K562 (cell line): Measurements from ENCODE around the gene RAMP2. TPM values are rescaled to one million over a fixed set of nuclear protein-coding genes. Genes with fewer than 3 reads are reported as not detected.

Source experiments
- CREM ChIP-seq: IDR thresholded peaks from 2 replicates; pipeline ENCODE4 v1.6.1; 2014; ENCODE audit warnings: antibody characterized with exemption, low read depth
- JUN ChIP-seq, 2 experiments: sonication (generic) in 1 of 2; formaldehyde crosslinking in 1 of 2; IDR thresholded peaks; 2 replicates each; pipeline versions ENCODE4 v1.6.1 to v1.8.0; 2012 to 2022; ENCODE audit warnings: borderline replicate concordance in 2 of 2, mild to moderate bottlenecking in 2 of 2, improper control_type of control experiment in 1 of 2, low read depth in 1 of 2, low read length in 1 of 2, missing genetic modification reagents in 1 of 2
- KHSRP ChIP-seq: fragments of 450-650 bp; IDR thresholded peaks from 2 replicates; pipeline ENCODE4 v1.6.1; 2017
- KLF13 ChIP-seq: fragments of 450-650 bp; IDR thresholded peaks from 2 replicates; pipeline ENCODE4 v1.6.1; 2016; ENCODE audit warnings: missing genetic modification characterization, low read depth, mild to moderate bottlenecking, missing compliant biosample characterization, moderate library complexity, borderline replicate concordance
- MECOM ChIP-seq: fragments of 250-450 bp; sonication (Bioruptor Pico); IDR thresholded peaks from 2 replicates; pipeline ENCODE4 v1.8.0; 2022; ENCODE audit warnings: inconsistent platforms
- MGA ChIP-seq: fragments of 450-650 bp; IDR thresholded peaks from 2 replicates; pipeline ENCODE4 v1.6.1; 2016; ENCODE audit warnings: mild to moderate bottlenecking, moderate library complexity
- RBFOX2 ChIP-seq: fragments of 200-400 bp; formaldehyde crosslinking; IDR thresholded peaks from 2 replicates; pipeline ENCODE4 v1.6.1; 2017; ENCODE audit warnings: low read depth, mild to moderate bottlenecking, low read length, moderate library complexity
- TAF7 ChIP-seq: fragments of 450-650 bp; IDR thresholded peaks from 2 replicates; pipeline ENCODE4 v1.6.1; 2016; ENCODE audit warnings: missing genetic modification characterization, missing compliant biosample characterization
- USF1 ChIP-seq: sonication (generic); formaldehyde crosslinking; IDR thresholded peaks from 2 replicates; pipeline ENCODE4 v1.9.0; 2022; ENCODE audit warnings: mild to moderate bottlenecking, missing genetic modification reagents
- ZC3H8 ChIP-seq: fragments of 450-650 bp; IDR thresholded peaks from 2 replicates; pipeline ENCODE4 v1.6.1; 2017
- polyA plus RNA-seq, 8 experiments: library from polyadenylated mRNA; depleted of rRNA in 4 of 8; stranded (reverse) in 5 of 8; unstranded in 3 of 8; fragments of >200 nt; fragmentation: Nextera tagmentation in 2 of 8; fragmentation: Illumina TruSeq in 1 of 8; extraction: Ambion mirVana in 2 of 8; extraction: Trizol in 1 of 8; gene quantifications; 2 replicates each; pipeline versions ENCODE4 v1.2.1 to v1.2.3, GENCODE V29; 2011 to 2014; ENCODE audit warnings: inconsistent platforms in 1 of 8, missing spikeins in 1 of 8
- total RNA-seq, 7 experiments: library from RNA; depleted of rRNA in 6 of 7; stranded (reverse); fragments of >200 nt in 6 of 7; fragmentation: Illumina TruSeq in 2 of 7; extraction: Trizol in 2 of 7; gene quantifications; 2 replicates each; pipeline versions ENCODE4 v1.2.1 to v1.2.3, GENCODE V29; 2011 to 2021; ENCODE audit warnings: low replicate concordance in 1 of 7
- TF ChIP-seq, protein P1 (sequence below): fragments of 250-450 bp; sonication (Bioruptor Pico); IDR thresholded peaks from 2 replicates; pipeline ENCODE4 v1.9.0; 2021; ENCODE audit warnings: mild to moderate bottlenecking, inconsistent platforms

Gene RAMP2
- total and polyA plus RNA-seq, 9 of the 15 experiments (the other 6 are each of a cell fraction or from before 2014, with no cell fraction given): not detected

- TF ChIP-seq, protein P1, sequence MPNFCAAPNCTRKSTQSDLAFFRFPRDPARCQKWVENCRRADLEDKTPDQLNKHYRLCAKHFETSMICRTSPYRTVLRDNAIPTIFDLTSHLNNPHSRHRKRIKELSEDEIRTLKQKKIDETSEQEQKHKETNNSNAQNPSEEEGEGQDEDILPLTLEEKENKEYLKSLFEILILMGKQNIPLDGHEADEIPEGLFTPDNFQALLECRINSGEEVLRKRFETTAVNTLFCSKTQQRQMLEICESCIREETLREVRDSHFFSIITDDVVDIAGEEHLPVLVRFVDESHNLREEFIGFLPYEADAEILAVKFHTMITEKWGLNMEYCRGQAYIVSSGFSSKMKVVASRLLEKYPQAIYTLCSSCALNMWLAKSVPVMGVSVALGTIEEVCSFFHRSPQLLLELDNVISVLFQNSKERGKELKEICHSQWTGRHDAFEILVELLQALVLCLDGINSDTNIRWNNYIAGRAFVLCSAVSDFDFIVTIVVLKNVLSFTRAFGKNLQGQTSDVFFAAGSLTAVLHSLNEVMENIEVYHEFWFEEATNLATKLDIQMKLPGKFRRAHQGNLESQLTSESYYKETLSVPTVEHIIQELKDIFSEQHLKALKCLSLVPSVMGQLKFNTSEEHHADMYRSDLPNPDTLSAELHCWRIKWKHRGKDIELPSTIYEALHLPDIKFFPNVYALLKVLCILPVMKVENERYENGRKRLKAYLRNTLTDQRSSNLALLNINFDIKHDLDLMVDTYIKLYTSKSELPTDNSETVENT (CRISPR knock-in tag): 0 out of 2 replicates have a peak, but pooled peaks have one; percentile 29
- TF ChIP-seq TAF7: peak; percentile 55; the same call in 1 of the 2 replicates
- TF ChIP-seq KHSRP: no peak
- TF ChIP-seq MGA: peak; percentile 98
- TF ChIP-seq RBFOX2: peak; percentile 83
- TF ChIP-seq CREM: peak; percentile 81
- no peak for TF ChIP-seq MECOM (CRISPR knock-in tag)
- no peak for TF ChIP-seq USF1
- TF ChIP-seq KLF13 (tag): peak; percentile 21; the same call in 1 of the 2 replicates
- 0 out of 2 replicates have a peak, but pooled peaks have one; percentile 50 for TF ChIP-seq ZC3H8
- TF ChIP-seq JUN (IDR thresholded peaks at IDR 0.05; ENCODE audit: borderline replicate concordance, low read depth, low read length): peak; percentile 34; the same call in 1 of the 2 replicates
- TF ChIP-seq JUN (CRISPR knock-in tag; IDR thresholded peaks at IDR 0.05; ENCODE audit: borderline replicate concordance): no peak
These were observed 37.7 kb downstream of the RAMP2 start, which contains the start of the genes CNTD1 and COA3 (continued) for GRCh38 chr17:42798383-42799380.
